PC-9 (cell line): ENCODE results near the gene UBTD2.

ENCODE experiments used
- EZH2 ChIP-seq: fragments of 200-600 bp; sonication (generic); IDR thresholded peaks from 2 replicates; pipeline ENCODE4 v1.8.0; 2017; ENCODE audit warnings: antibody characterized with exemption, low read depth
- TF ChIP-seq, protein P1 (sequence below): fragments of 200-600 bp; sonication (generic); conservative IDR thresholded peaks from 2 replicates; pipeline ENCODE4 v1.6.1; 2017; ENCODE audit warnings: mixed run types, antibody characterized with exemption, mild to moderate bottlenecking, moderate library complexity

DNA sequence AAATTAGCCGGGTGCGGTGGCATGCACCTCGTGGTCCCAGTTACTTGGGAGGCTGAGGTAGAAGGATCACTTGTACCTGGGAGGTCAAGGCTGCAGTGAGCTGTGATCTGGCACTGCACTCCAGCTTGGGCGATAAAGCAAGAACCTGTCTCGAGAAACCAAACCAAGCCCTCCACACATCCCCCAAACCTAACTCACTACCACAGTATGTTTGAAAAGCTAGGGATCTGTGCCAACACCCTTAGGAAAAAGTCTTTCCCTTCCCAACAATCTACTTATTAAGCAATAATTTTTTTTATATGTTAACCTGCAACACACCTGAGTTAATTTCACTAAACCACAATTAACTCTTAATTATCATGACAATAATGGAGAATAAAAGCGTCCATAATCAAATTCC, 2.2 kb downstream of the UBTD2 start:
- TF ChIP-seq, protein P1, sequence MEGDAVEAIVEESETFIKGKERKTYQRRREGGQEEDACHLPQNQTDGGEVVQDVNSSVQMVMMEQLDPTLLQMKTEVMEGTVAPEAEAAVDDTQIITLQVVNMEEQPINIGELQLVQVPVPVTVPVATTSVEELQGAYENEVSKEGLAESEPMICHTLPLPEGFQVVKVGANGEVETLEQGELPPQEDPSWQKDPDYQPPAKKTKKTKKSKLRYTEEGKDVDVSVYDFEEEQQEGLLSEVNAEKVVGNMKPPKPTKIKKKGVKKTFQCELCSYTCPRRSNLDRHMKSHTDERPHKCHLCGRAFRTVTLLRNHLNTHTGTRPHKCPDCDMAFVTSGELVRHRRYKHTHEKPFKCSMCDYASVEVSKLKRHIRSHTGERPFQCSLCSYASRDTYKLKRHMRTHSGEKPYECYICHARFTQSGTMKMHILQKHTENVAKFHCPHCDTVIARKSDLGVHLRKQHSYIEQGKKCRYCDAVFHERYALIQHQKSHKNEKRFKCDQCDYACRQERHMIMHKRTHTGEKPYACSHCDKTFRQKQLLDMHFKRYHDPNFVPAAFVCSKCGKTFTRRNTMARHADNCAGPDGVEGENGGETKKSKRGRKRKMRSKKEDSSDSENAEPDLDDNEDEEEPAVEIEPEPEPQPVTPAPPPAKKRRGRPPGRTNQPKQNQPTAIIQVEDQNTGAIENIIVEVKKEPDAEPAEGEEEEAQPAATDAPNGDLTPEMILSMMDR: no peak
- TF ChIP-seq EZH2: no peak
